Thyroid gland (tissue), 4 donors: ENCODE measurements around the gene PCNX1. TPM values are rescaled to one million over a fixed set of nuclear protein-coding genes. Genes with fewer than 3 reads are reported as not detected.

Experiments
- DNase-seq, 2 donors: peaks; one replicate each; pipeline ENCODE4 v3.0.0-alpha.2; 2019
- H3K27ac ChIP-seq, 3 donors: fragments of 200-600 bp; sonication (generic); 1 replicate in 2 of 3; 2 replicates in 1 of 3; pipeline ENCODE4 v1.5.1; 2016 to 2019; ENCODE audit warnings: mild to moderate bottlenecking in 1 of 3, moderate library complexity in 1 of 3
- H3K27me3 ChIP-seq: fragments of 200-600 bp; sonication (generic); one replicate; pipeline ENCODE4 v1.5.1; 2019
- H3K36me3 ChIP-seq, 2 donors: fragments of 200-600 bp; sonication (generic); one replicate each; pipeline ENCODE4 v1.5.1; 2016 to 2019
- H3K4me1 ChIP-seq, 2 donors: fragments of 200-600 bp; sonication (generic); one replicate each; pipeline ENCODE4 v1.5.1; 2017 to 2019
- H3K4me3 ChIP-seq, 3 donors: fragments of 200-600 bp; sonication (generic); replicated peaks in 1 of 3; 1 replicate in 2 of 3; 2 replicates in 1 of 3; pipeline ENCODE4 v1.5.1; 2016; ENCODE audit warnings: mild to moderate bottlenecking in 1 of 3
- H3K9me3 ChIP-seq: fragments of 200-600 bp; sonication (generic); one replicate; pipeline ENCODE4 v1.5.1; 2017
- POLR2A ChIP-seq, 2 donors: fragments of 450-650 bp; IDR thresholded peaks; one replicate each; pipeline ENCODE4 v1.6.1; 2017; ENCODE audit warnings: antibody characterized with exemption in 2 of 2, mild to moderate bottlenecking in 2 of 2, moderate library complexity in 1 of 2
- WGBS, 2 donors: methylation state at CpG; one replicate each; pipeline ENCODE4 v1.1.5; 2017; 5-methylcytosine and 5-hydroxymethylcytosine counted together
- intact Hi-C: fragments of 100-400 bp; cut with DNase I; formaldehyde crosslinking; loops from one replicate; pipeline ENCODE4 v1.15.1; 2023
- total RNA-seq, 4 donors: library from RNA; depleted of rRNA; stranded (reverse); fragments of >200 nt; gene quantifications; one replicate each; pipeline ENCODE4 v1.2.3, GENCODE V29; 2016
- TF ChIP-seq, protein P1 (sequence below), 6 experiments: fragments of 200-600 bp in 3 of 6; fragments of 450-650 bp in 3 of 6; sonication (generic) in 3 of 6; IDR thresholded peaks; one replicate each; pipeline ENCODE4 v1.5.1; 2016 to 2019; ENCODE audit warnings: antibody characterized with exemption in 6 of 6, mild to moderate bottlenecking in 2 of 6, inconsistent platforms in 1 of 6, moderate library complexity in 1 of 6

PCNX1 gene
- total RNA-seq, 4 donors from 2014 or later = 43.8 to 78.5 (median 69.7) TPM

DNA sequence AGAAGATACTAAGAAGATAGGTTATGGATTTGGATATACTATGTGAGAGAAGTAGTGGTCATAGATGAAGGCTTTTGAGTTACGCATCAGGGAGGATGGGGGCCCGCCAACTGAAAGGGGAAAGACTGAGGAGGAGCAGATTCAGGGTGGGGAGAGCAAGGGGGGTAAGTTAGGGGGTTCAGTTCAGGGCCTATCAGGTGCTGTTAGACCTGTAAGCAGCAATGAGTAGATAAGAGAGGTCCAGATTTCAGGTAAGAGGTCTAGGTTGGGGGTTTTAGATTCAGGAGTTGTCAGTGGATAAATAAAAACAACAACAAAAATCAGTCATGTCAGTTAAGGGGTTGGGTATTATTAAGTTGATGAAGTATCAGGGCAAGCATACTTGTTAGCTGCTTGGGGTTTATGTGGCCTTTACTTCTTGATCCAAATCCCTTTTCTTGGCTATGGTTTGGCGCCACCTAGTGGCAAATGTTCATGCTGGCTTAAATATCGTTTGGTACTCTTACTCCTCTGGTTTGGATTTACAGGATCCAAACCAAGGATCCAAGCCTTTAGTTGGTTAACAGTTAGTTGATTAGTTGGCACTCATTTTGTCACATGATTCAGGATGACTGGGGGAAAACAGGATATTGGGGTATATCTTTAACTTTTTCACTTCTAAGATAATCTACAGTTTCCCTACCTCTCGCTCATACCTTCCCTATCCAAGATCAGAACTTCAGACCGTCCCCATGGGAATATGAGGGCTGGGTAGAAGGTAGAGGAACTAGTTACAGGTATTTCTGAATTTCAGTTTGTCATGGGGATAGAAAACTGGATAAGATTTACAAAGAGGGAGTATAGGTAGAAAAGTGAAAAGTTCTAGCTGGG, 65.1 kb downstream of the PCNX1 start:
- DNase-seq = peak; percentile 85 to 91
- 57 to 60% methylated on average over 6 of the region's 6 CpGs for WGBS, 2 donors
- peaks cover 6 to 7% of the 10 kb centered on the region in 2 donors for H3K36me3 ChIP-seq
- no peaks in the 10 kb centered on the region for H3K4me1 ChIP-seq
- intact Hi-C loops = loop anchor here (5.0 to 10.0 kb wide), 2 partner anchors 65 to 348 kb away; partner anchors contain the start of gene PCNX1
- H3K27ac ChIP-seq = no peak overlapping the region
- TF ChIP-seq POLR2A (IDR thresholded peaks at IDR 0.05) = no peak
- TF ChIP-seq, protein P1, sequence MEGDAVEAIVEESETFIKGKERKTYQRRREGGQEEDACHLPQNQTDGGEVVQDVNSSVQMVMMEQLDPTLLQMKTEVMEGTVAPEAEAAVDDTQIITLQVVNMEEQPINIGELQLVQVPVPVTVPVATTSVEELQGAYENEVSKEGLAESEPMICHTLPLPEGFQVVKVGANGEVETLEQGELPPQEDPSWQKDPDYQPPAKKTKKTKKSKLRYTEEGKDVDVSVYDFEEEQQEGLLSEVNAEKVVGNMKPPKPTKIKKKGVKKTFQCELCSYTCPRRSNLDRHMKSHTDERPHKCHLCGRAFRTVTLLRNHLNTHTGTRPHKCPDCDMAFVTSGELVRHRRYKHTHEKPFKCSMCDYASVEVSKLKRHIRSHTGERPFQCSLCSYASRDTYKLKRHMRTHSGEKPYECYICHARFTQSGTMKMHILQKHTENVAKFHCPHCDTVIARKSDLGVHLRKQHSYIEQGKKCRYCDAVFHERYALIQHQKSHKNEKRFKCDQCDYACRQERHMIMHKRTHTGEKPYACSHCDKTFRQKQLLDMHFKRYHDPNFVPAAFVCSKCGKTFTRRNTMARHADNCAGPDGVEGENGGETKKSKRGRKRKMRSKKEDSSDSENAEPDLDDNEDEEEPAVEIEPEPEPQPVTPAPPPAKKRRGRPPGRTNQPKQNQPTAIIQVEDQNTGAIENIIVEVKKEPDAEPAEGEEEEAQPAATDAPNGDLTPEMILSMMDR (IDR thresholded peaks at IDR 0.05) = peak; percentile 84 to 96 (median 86)
- no peaks in the 10 kb centered on the region for H3K27me3 ChIP-seq
- H3K4me3 ChIP-seq = no peak overlapping the region
- H3K9me3 ChIP-seq = no peaks in the 10 kb centered on the region

DNA sequence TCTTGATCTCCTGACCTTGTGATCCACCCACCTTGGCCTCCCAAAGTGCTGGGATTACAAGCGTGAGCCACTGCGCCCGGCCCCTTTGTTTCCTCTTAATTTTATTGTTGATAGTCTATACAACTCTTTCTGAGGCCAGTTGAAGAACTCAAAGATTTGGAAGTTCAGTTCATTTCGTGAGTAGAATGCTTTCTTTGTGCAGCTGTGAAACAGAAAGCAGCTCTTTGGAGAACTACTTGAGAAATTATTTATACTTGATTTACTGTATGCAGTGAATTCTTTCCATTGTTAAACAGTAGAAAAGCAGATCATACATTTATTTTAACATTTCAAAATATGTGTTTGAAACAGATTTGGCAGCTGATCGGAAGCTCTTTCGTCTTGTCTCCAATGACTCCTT, 69.3 kb downstream of the PCNX1 start:
- Histone ChIP-seq H3K27me3 (no peaks in the 10 kb centered on the region), H3K9me3 (no peaks in the 10 kb centered on the region), H3K36me3 (peaks cover 7 to 18% of the 10 kb centered on the region in 2 donors), H3K4me3 (no peak overlapping the region), H3K27ac (no peak overlapping the region), H3K4me1 (peaks cover 10 to 14% of the 10 kb centered on the region in 2 donors)
- intact Hi-C loops = loop anchor here (10.0 kb wide), 1 partner anchor 352 kb away; no protein-coding TSS in a partner anchor
- no peak for DNase-seq
- 94 to 97% methylated on average over 6 of the region's 6 CpGs for WGBS, 2 donors
- TF ChIP-seq, protein P1 (IDR thresholded peaks at IDR 0.05) = no peak
- no peak for TF ChIP-seq POLR2A (IDR thresholded peaks at IDR 0.05)

DNA sequence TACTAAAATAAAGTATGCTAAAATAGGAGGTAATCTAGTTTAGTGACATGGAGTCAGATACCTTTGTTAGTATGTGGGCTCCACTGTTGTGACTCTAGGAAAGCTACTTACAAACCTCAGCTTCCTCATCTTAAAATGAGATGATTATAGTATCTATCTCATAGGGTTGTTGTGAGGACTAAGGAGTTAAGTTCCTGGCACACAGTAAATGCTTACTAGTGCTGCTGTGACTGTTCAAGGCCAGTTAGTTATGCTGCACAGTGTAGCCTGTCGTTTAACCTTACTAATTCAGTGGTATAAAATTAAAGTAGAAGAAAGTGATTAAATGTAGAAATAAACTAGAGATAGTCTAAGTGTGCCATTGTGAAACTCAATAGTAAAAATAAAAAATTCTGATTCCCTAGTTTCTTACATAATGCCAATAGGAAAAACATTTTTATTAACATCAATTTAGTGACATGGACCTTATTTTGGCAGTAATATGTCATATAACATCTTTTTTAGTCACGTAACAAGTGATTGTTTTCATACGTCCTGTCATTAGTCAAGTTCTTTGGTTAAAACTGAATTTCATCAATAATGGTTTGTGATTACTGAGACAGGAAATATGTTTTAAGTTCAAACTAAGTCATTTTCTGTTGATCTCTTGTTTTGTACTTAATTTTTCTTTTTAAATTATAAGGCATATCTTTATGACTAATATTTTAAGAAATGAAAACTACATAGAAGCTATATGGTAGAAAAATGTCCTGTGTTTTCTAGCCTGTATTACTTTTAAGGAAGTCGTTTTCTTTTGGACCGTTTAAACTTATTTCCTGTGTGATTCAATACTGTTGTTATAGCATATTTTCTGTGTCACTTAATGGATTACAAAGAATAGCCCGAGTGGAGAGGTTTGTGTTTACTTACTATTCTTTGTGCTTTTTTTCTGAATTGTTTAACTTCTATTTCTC, 74.0 kb downstream of the PCNX1 start:
- no peak for DNase-seq
- 56 to 60% methylated on average over 6 of the region's 6 CpGs for WGBS, 2 donors
- Histone ChIP-seq H3K36me3 (peaks cover 7 to 18% of the 10 kb centered on the region in 2 donors), H3K27ac (no peak overlapping the region), H3K4me1 (peaks cover 14% of the 10 kb centered on the region in 2 donors), H3K27me3 (no peaks in the 10 kb centered on the region), H3K9me3 (no peaks in the 10 kb centered on the region), H3K4me3 (no peak overlapping the region)
- TF ChIP-seq POLR2A (IDR thresholded peaks at IDR 0.05) = no peak
- TF ChIP-seq, protein P1 (IDR thresholded peaks at IDR 0.05) = no peak
- intact Hi-C loops = no loop called here

DNA sequence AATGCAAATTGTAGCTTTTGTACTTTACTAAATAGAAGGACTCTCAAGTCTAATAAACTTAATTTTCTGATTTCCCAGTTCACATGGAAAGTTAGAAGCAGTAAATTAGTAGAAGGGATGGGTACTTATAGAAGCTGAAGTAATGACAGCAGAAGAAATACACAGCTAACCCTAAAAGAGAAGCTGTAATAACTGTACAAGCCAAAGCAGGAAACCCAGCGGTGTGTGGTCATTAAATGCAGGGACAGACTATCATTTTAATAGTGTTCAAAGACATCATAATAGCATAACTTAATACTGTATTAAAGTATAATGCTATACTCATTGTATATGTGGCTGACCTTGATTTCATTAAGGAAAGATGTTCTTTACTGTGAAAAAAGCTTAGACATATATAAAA, 74.9 kb downstream of the PCNX1 start:
- intact Hi-C loops = no loop called here
- DNase-seq = no peak

More for the DNA sequence above, 74.9 kb downstream of the PCNX1 start:
- Histone ChIP-seq H3K27me3 (no peaks in the 10 kb centered on the region), H3K4me3 (no peak overlapping the region), H3K27ac (no peak overlapping the region), H3K36me3 (peaks cover 5 to 13% of the 10 kb centered on the region in 2 donors), H3K4me1 (peaks cover 14% of the 10 kb centered on the region in 2 donors), H3K9me3 (no peaks in the 10 kb centered on the region)
- 80 to 85% methylated on average over 1 of the region's 1 CpG for WGBS, 2 donors
- TF ChIP-seq POLR2A (IDR thresholded peaks at IDR 0.05) = no peak
- TF ChIP-seq, protein P1 (IDR thresholded peaks at IDR 0.05) = no peak
